ENCODE results near the gene FBXL19.
"Not testable (repeated sequence)": the region's sequence is repeated elsewhere in the genome, so short reads cannot be mapped to it uniquely, and the experiment has no call there.

FBXL19 gene, protein sequence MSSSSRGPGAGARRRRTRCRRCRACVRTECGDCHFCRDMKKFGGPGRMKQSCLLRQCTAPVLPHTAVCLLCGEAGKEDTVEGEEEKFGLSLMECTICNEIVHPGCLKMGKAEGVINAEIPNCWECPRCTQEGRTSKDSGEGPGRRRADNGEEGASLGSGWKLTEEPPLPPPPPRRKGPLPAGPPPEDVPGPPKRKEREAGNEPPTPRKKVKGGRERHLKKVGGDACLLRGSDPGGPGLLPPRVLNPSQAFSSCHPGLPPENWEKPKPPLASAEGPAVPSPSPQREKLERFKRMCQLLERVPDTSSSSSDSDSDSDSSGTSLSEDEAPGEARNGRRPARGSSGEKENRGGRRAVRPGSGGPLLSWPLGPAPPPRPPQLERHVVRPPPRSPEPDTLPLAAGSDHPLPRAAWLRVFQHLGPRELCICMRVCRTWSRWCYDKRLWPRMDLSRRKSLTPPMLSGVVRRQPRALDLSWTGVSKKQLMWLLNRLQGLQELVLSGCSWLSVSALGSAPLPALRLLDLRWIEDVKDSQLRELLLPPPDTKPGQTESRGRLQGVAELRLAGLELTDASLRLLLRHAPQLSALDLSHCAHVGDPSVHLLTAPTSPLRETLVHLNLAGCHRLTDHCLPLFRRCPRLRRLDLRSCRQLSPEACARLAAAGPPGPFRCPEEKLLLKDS

GRCh38 chr16:30923554-30924075 is at the start of gene FBXL19:
Gene FBXL19, plus strand, starts transcription at chr16:30923572. Its CDS starts 2,183 bp downstream, at chr16:30925755.
- no peak for DNase-seq

DNA sequence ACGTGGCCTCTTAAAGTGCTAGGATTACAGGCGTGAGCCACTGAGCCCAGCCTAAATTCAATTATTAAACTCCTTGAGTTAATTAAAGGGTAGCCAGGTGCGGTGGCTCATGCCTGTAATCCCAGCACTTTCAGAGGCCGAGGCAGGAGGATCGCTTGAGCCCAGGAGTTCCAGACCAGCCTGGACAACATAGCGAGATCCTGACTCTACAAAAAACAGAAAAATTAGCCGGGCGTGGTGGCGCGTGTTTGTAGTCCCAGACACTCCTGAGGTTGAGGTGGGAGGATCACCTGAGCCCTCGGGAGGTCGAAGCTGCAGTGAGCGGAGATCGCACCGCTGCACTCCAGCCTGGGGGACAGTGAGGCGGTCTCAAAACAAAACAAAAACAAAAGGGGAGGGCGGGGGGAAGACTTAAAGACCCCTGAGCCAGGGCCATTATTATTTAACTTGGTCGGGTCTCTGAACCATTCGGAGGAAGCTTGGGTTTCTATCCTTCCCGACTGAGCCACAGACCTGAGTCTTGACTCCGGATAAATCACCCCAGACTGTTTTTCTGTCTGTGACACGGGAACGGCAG is 49.0 kb upstream of the FBXL19 start:
- no peak for DNase-seq

- DNase-seq: peak; percentile 81
Observed at GRCh38 chr16:30874821-30875717, 48.3 kb upstream of the FBXL19 start.

- DNase-seq: peak; percentile 46
Observed at GRCh38 chr16:30875871-30876801, 47.2 kb upstream of the FBXL19 start.

DNA sequence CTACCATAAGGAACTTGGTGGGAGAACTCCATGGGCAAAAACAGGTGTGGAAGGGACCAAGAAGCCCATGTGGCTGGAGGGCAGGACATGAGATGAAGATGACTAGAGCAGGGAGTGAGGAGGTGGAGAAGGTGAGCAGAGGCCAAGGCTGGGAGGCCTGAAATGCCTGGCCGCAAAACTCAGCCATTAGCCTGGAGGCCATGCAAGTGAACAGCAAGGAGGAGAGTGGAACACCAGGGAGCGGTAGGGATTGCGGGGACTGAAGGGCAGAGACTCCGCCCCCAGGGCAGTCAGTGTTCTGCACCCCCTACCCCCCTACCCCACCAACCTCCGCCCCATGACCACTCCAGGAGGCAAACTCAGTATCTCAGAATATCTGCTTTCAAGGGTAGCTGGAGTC is 46.5 kb upstream of the FBXL19 start:
- DNase-seq: no peak

GRCh38 chr16:30882429-30883310 is 40.7 kb upstream of the FBXL19 start:
- DNase-seq: no peak

GRCh38 chr16:30884760-30885159 is 38.6 kb upstream of the FBXL19 start:
- DNase-seq: no peak

- DNase-seq: no peak
Observed at GRCh38 chr16:30885196-30885595, 38.2 kb upstream of the FBXL19 start.

DNA sequence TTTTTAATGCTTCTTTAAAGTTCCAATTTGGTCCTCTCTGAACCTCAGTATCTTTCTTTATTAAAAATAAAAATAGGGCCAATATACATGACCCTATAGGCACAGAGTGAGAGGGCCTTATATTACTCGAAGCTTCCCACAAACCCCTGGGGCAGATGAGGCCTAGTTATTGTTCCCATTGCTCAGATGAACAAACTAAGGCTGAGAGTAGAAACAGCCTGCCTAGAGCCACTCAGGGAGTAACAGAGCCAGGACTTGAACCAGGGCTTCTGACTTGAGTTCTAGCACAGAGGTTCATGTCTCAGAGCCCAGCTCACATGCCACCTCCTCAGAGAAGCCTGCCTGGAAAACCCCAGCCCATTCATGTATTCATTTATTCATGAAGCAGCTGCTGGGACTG is 37.2 kb upstream of the FBXL19 start:
- no peak for DNase-seq

- no peak for DNase-seq
Observed at GRCh38 chr16:30887927-30888326, 35.4 kb upstream of the FBXL19 start.

GRCh38 chr16:30888856-30889499 is 34.4 kb upstream of the FBXL19 start:
- DNase-seq: no peak

DNA sequence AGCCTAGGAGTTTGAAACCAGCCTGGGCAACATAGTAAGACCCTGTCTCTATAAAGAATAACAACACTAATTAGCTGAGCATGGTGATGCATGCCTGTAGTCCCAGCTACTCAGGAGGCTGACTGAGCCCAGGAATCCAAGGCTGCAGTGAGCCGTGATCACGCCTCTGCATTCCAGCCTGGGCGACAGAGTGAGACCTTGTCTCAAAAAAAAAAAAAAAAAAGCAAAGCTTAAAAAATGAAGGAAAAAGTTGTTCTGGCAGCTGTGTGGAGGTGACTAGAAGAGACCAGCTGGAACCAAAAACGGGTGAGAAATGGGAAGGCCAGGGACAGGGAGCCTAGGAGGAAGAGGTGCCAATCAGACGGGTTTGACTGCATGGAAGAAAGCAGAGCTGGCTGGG is 33.7 kb upstream of the FBXL19 start:
- no peak for DNase-seq

- DNase-seq: not testable (repeated sequence)
Observed at GRCh38 chr16:30891043-30891823, 32.1 kb upstream of the FBXL19 start.

GRCh38 chr16:30892670-30893416 is 30.5 kb upstream of the FBXL19 start:
- DNase-seq: no peak

- no peak for DNase-seq
Observed at GRCh38 chr16:30893417-30893743, 30.0 kb upstream of the FBXL19 start.

- peak; percentile 83 for DNase-seq
Observed at GRCh38 chr16:30893744-30894539, 29.4 kb upstream of the FBXL19 start, which contains the start of gene BCL7C. Gene BCL7C, minus strand, starts transcription at chr16:30894077. Its CDS starts 133 bp downstream, at chr16:30893944.
